HG03103 (cell line): ENCODE data around the gene RNF157.
"Not testable (repeated sequence)": the region's sequence is repeated elsewhere in the genome, so short reads cannot be mapped to it uniquely, and the experiment has no call there.

ENCODE experiments used
- ATAC-seq: cut with Tn5 transposase; IDR thresholded peaks from one replicate; pipeline ENCODE4 v1.9.1; 2021; ENCODE audit warnings: low read depth; ENCODE audit not compliant: unreplicated experiment

RNF157 gene

GRCh38 chr17:76255801-76256429 is 15.6 kb upstream of the RNF157 start:
- no peak for ATAC-seq

DNA sequence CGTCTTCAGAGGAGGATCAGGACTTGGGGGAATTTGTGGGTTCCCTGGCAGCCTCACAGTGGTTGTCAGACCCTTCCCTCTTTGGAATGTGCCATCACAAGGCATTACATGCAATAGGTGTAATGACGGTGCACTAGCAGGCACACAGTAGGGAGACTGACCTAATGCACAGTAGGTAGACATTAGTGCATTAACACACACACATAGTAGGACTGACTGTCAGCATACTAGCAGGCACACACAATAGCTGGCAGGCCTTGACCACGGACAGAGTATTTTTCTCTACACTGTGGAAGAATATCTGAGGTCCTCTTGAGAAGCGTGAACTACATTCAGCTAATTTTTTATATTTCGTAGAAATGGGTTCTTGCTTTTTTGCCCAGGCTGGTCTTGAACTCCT is 14.0 kb upstream of the RNF157 start:
- ATAC-seq = no peak

- no peak for ATAC-seq
These were observed 13.5 kb upstream of the RNF157 start for GRCh38 chr17:76253841-76254240.

DNA sequence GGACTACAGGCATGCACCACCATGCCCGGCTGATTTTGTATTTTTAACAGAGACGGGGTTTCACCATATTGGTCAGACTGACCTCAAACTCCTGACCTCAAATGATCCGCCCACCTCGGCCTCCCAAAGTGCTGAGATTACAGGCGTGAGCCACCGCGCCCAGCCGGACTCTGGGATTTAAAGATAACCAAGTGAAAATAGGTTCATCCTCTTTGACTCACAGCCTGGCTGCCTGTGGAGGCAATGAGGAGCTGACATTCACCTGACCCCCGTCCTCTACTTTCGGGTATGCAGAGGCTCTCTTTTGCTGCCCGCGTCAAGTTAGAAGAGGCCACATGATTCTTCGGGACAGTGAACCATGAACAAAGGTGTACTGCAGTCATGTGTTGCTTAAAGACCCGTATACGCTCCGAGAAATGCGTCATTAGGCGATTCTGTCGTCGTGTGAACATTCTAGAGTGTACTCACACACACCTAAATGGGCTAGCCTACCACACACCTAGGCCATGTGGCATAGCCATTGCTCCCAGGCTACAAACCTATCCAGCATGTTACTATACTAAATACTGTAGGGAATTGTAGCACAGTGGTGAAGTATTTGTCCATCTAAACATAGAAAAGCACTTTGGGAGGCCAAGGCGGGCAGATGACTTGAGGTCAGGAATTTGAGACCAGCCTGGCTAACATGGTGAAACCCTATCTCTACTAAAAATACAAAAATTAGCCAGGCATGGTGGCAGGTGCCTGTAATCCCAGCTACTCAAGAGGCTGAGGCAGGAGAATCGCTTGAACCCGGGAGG is 12.9 kb upstream of the RNF157 start:
- not testable (repeated sequence) for ATAC-seq

DNA sequence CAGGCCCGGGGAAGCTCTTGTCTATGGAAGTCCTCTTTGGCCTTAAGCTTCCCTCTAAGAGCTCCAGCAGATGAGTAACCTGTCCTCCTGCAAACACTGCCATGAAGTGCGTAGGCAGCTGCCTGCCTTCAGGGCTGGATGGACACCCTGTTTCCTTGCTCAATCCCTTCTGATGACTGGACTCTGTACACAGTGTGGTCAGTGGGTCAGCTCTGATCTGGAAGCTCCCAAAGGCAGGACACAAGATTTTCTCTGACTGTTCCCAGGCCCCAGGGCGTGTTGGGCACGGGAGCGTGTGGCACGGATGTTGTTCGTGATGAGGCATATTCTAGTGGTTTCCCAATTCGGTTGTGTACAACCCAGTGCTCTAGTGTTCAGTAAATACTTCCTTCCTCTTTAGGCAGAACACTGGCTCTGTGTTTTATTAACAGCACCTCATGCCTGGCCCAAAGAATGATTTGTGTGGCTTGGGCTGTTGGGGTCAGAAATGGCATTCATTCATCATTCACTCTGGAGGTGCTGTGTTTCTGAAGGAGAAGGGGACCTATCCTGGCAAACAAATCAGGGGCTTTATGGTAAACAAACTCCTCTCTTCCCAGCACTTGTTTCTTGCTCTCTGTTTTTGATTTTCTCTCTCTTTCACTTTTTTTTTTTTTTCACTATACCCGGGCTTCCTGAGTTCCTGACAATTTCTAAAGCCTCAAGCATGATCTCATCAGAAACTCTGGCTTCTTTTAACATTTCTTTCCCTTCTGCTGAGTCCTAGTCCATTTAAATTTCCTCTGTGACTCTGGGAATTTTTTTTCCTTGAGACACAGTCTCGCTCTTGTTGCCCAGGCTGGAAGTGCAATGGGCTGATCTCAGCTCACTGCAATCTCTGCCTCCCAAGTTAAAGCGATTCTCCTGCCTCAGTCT is 12.0 kb upstream of the RNF157 start:
- ATAC-seq = no peak

- no peak for ATAC-seq
These were observed 11.3 kb upstream of the RNF157 start for GRCh38 chr17:76251478-76252039.

DNA sequence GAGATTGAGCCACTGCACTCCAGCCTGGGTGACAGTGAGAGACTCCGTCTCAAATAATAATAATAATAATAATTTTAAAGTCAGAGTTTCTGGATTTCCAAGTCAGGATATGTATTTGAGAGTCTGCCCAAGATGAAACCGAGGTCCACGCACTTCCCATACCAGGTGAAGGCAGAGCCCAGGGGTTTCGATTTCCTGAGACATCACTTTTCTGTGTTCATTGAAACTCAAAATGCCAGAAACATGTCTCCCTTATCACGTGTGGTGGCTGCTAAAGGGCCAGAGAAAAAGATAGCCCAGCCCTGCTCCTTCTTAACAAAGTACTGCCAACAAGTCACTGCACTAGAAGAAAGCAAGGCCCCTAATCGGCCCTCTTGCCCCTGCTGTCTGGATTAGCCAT is 9.8 kb upstream of the RNF157 start:
- no peak for ATAC-seq

GRCh38 chr17:76248013-76248782 is 7.9 kb upstream of the RNF157 start:
- ATAC-seq = no peak

DNA sequence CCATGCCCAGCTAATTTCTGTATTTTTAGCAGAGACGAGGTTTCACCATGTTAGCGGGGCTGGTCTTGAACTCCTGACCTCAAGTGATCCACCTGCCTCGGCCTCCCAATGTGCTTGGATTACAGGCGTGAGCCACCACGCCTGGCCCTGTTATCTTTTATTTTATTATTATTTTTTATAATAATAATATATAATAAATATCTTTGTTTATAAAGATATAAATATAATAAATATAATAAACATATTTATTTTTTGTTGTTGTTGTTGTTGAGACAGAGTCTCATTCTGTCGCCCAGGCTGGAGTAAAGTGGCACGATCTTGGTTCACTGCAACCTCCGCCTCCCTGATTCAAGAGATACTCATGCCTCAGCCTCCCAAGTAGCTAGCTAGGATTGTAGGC is 7.0 kb upstream of the RNF157 start:
- ATAC-seq = no peak

DNA sequence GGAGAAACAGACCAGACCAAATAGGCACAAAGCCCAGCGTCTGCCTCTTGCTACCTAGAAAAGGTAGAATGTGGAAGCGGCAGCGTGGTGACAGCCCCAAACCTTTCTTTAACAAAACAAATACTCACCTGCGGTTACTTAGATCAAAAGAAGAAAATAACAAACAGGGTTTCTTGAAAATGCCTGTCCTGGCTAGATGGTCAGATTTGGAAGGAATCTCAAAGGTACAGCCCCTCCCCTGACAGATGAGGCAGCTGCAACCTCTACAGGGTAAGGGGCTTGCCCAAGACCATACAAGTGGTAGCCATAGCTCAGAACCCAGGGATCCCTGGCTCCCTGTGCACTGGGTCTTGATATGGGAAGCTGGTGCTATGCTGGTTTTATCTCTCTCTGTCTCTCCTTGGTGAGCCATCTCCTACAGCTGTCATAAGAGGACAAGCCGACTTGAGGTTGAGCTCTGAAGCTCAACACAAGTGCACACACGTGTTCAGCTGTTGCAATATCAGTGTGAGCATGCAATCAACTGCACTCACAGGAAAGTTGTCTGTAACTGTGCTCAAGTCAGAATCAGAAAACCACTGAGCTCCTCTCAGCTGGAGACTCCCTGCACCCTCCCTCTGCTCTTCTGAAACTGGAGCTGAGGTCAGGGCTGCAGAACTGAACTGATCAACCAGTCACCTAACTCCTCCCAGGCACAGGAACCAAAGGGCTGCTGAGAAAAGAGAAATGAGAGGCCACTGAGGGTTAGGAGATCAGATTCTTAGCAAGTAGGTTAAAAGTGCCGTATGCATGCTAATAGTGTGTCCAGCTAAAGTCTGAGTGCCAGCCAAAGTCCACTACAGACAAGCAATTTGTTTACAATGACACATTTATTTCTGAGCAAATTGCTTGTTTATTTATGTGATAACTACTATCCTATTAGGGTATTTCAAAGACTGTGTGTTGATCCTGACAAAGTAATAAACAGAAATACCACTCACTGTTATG is 6.1 kb upstream of the RNF157 start:
- peak; percentile 92 for ATAC-seq

GRCh38 chr17:76244721-76245120 is 4.4 kb upstream of the RNF157 start:
- ATAC-seq = not testable (repeated sequence)

- ATAC-seq = no peak
These were observed 3.8 kb upstream of the RNF157 start for GRCh38 chr17:76243826-76244679.

- ATAC-seq = no peak
These were observed 1.5 kb upstream of the RNF157 start for GRCh38 chr17:76241691-76242255.

- no peak for ATAC-seq
These were observed 878 bp upstream of the RNF157 start for GRCh38 chr17:76241204-76241538.

DNA sequence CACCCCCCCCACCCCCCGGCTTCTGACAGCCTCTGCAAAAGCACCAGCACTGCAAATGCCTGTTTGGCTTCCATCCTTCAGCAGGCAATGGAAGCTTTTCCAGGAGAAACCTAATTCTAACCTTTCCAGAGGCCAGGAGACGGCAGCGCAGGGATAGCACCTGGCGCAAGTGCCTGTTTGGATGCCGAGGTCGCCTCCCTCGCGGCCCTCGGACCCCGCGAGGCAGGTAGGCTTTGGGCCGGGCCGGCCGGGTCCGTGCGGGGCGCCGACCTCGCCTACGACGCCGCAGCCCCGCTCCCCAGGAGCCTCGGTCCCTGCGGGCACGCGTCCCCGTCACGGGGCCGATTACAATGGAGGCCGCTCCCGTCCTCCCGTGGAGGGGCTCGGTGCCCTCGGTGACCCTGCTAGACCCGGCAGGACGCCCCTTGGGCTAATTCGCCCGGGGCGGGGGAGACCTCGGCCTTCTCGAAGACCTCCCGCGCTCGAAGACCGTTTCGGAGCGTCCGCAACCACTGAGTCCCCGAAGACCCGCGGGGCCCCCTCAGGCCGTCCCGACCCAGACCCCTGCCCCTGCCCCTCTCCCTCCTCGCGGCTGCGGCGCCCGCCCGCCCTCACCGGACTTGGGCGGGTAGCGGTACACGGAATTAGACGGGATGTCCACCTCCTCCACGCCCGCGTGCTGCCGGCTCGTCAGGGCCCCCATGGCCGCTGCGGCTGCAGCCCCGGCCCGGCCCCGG is 587 bp downstream of the RNF157 start:
- ATAC-seq = no peak

- no peak for ATAC-seq
These were observed 1.3 kb downstream of the RNF157 start for GRCh38 chr17:76238847-76239537.
